ENCODE measurements around the gene CAPN10. TPM values are rescaled to one million over a fixed set of nuclear protein-coding genes. Genes with fewer than 3 reads are reported as not detected.
A peak's percentile ranks its signal among the peaks of the same experiment; 100 is the strongest.
"Not testable (repeated sequence)": the region's sequence is repeated elsewhere in the genome, so short reads cannot be mapped to it uniquely, and the experiment has no call there.

CAPN10 gene
- total RNA-seq, result 10 to 100 TPM; 50.4 to 73.9 TPM

- Mint-ChIP-seq H3K4me1 (ENCODE audit: low read depth in 2 of 2) (peaks cover 42 to 49% of the 10 kb centered on the region in 2 donors), H3K36me3 (no peaks in the 10 kb centered on the region), H3K27me3 (no peaks in the 10 kb centered on the region)
Measured at GRCh38 chr2:240586198-240586918, at the start of gene CAPN10. CAPN10 (plus strand) TSS chr2:240586734; CDS start chr2:240586912, 178 bp downstream.

DNA sequence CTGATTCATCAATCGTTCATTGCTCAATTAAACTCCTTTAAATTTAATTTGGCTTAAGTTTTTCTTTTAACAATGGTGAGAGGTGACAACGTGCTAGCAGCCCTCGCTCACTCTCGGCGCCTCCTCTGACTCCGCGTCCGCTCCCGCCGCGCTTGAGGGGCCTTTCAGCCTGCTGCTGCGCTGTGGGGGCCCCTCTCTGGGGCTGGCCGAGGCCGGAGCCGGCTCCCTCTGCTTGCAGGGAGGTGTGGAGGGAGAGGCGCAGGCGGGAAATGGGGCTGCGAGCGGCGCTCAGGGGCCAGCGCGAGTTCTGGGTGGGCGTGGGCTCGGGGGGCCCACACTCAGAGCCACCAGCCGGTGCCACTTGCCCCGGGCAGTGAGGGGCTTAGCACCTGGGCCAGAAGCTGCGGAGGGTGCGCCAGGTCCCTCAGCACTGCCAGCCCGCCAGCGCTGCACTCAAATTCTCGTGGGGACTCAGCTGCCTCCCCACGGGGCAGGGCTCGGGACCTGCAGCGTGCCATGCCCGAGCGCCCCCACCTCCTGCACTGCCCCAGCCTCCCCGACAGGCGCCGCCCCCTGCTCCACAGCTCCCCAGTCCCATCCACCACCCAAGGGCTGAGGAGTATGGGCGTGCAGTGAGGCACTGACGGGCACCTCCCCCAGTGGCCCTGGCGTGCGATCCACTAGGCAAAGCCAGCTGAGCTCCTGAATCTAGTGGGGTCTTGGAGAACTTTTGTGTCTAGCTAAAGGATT, 48.3 kb upstream of the CAPN10 start:
- Mint-ChIP-seq H3K36me3 (peaks cover 29% of the 10 kb centered on the region), H3K27me3 (no peaks in the 10 kb centered on the region), H3K9me3 (no peaks in the 10 kb centered on the region), H3K4me1 (ENCODE audit: low read depth in 2 of 2) (peaks cover 9 to 15% of the 10 kb centered on the region in 2 donors), H3K4me3 (no peak overlapping the region), H3K27ac (no peak overlapping the region)
- DNase-seq (ENCODE audit: low spot score) (no peak), ATAC-seq (no peak)

More at GRCh38 chr2:240586198-240586918, at the start of gene CAPN10:
- Mint-ChIP-seq H3K4me3 (peak within 1 kb of the TSS; percentile 96), H3K27ac (peak within 1 kb of the TSS; percentile 87 to 97), H3K9me3 (no peaks in the 10 kb centered on the region)
- DNase-seq (ENCODE audit: low spot score), result peak; percentile 99
- peak; percentile 94 to 96 for ATAC-seq

DNA sequence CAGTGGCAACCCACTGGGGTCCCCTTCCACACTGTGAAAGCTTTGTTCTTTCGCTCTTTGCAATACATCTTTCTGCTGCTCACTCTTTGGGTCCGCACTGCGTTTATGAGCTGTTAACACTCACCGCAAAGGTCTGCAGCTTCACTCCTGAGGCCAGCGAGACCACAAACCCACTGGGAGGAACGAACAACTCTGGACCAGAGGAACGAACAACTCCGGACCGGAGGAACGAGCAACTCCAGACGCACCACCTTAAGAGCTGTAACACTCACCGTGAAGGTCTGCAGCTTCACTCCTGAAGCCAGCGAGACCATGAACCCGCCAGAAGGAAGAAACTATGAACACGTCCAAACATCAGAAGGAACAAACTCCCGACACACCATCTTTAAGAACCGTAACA, 47.4 kb upstream of the CAPN10 start:
- not testable (repeated sequence) for ATAC-seq; H3K4me3 Mint-ChIP-seq; H3K27ac Mint-ChIP-seq; DNase-seq (ENCODE audit: low spot score); H3K27me3 Mint-ChIP-seq; H3K9me3 Mint-ChIP-seq
- H3K36me3 Mint-ChIP-seq, result peaks cover 25% of the 10 kb centered on the region
- H3K4me1 Mint-ChIP-seq (ENCODE audit: low read depth in 2 of 2), result peaks cover 9 to 15% of the 10 kb centered on the region in 2 donors

DNA sequence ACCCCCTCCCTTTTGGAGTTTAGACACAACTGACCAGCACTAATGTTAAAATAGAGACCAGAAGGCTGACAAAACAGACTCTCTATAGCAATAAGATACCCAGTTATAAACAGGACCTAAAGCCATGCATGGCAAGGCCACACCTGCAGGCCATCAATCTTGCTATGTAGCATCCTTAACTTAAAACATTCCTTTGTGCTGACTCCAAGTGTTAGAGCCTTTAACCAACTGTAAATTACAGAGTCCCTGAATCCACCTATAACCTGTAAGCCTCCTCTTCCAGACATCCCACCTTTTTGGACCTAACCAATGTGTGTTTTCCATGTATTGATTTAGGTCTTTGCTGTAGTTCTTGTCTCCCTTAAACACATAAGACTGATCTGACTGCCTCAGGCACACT, 46.6 kb upstream of the CAPN10 start:
- Mint-ChIP-seq H3K4me1 (ENCODE audit: low read depth in 2 of 2) (peaks cover 9 to 15% of the 10 kb centered on the region in 2 donors), H3K9me3 (no peaks in the 10 kb centered on the region), H3K4me3 (no peak overlapping the region), H3K27me3 (no peaks in the 10 kb centered on the region), H3K36me3 (peaks cover 23% of the 10 kb centered on the region), H3K27ac (peak overlapping the region in 1 of 2 donors; percentile 32)
- DNase-seq (ENCODE audit: low spot score) (no peak), ATAC-seq (no peak)

DNA sequence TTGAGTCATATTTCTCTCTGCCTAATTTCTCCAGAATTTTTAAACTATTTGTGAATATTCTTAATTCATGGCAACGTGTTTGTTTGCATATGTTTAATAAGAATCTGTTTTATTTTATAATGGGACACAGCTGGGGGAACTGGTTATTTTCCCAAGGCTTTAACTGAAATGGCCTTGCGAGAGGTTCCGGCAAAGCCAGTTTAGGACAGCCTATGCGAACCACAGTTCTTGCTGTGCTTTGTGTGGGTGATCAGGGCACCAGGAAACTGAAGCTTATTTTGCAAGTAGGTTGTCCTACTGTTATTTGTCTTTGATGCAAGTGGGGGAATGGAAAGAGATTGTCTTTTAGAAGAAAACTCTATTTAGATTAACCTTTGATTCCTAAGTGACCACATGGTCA, 35.2 kb upstream of the CAPN10 start:
- Mint-ChIP-seq H3K4me1 (ENCODE audit: low read depth in 2 of 2) (peaks cover 6% of the 10 kb centered on the region in 2 donors), H3K4me3 (no peak overlapping the region), H3K36me3 (peaks cover 17% of the 10 kb centered on the region), H3K27me3 (no peaks in the 10 kb centered on the region), H3K27ac (no peak overlapping the region), H3K9me3 (no peaks in the 10 kb centered on the region)
- DNase-seq (ENCODE audit: low spot score) (no peak), ATAC-seq (no peak)

DNA sequence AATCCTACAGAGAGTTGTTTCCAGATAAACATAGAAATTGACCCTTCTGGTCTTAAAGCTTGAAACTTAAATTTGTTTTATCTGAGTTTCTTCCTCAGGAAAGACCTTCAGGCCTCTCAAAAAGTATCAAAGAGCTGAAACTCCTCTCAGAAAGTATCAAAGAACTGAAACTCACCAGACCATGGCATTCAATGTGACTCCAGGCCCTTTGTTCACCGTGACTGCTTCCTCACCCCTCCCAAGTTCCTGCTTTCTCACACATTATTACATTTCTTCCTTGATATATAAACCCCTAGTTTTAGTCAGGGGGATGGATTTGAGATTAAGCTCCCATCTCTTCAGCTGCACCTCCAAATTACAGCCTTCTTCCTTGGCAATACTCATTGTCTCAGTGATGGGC, 34.7 kb upstream of the CAPN10 start:
- DNase-seq (ENCODE audit: low spot score) (no peak), ATAC-seq (no peak)
- H3K27ac Mint-ChIP-seq, result no peak overlapping the region
- H3K4me1 Mint-ChIP-seq (ENCODE audit: low read depth in 2 of 2), result peaks cover 11% of the 10 kb centered on the region in 2 donors
- peaks cover 17% of the 10 kb centered on the region for H3K36me3 Mint-ChIP-seq
- no peak overlapping the region for H3K4me3 Mint-ChIP-seq
- no peaks in the 10 kb centered on the region for H3K9me3 Mint-ChIP-seq
- no peaks in the 10 kb centered on the region for H3K27me3 Mint-ChIP-seq

DNA sequence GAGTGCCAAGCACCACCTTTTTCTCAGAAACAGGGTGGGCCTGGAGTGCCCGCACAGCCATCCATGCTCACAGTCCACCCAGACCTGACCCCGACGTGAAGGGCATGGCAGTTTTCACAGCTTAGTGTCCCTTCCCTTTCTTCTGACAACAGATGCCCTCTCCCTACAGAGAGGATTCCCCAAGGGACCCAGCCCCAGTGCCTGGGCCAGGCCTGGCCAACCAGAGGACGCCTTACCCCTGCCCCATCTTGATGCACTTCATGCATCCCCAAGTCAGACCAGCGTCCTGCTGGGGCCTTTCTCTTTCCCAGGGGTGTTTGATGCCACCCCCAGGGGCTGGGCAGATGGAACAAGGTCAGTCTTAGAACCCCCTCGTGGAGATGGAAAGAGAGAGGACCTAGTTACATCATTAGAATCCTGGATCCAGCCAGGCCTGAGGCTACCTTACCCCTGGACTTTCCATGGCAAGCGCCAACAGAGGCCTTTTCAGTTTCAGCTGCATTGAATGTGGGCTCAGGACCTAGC, 32.5 kb upstream of the CAPN10 start:
- Mint-ChIP-seq H3K27me3 (no peaks in the 10 kb centered on the region), H3K4me3 (no peak overlapping the region), H3K36me3 (peaks cover 17% of the 10 kb centered on the region), H3K9me3 (no peaks in the 10 kb centered on the region), H3K4me1 (ENCODE audit: low read depth in 2 of 2) (peaks cover 19 to 22% of the 10 kb centered on the region in 2 donors), H3K27ac (no peak overlapping the region)
- DNase-seq (ENCODE audit: low spot score), result no peak
- ATAC-seq, result no peak

DNA sequence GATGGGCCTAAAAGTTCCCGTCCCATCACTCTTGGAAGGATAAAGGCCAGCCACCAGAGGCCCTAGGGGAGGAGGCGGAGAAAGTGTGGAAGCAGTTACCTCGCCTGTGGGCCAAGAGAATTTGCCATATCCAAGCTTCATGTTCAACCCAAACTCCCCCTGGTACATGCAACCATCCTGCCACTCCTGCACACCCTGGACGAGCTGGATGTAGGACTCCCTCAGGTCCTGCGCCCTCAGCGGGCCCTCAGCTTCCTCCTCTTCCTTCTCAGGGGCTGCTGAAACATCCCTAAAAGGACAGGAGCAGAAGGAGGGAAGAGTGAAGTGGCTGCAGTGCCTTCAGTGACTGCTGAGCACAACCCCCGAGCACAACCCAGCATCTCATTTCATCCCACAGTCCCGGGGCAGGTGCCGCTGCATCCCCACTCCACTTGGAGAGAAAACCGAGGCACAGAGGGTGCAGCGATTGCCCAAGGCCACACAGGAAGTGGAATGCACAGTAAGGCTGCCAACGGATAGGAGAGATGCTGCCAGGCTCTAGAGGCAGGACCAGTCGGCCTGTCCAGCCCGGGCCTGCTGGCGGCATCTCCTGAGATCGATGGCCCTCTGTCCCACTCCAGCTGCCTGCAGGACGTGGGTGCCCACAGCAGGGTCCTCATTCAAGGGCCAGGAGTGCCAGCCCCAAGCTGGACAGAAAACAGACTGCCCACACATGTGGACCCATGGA, 31.6 kb upstream of the CAPN10 start:
- Mint-ChIP-seq H3K4me3 (no peak overlapping the region), H3K9me3 (no peaks in the 10 kb centered on the region), H3K4me1 (ENCODE audit: low read depth in 2 of 2) (peaks cover 25 to 31% of the 10 kb centered on the region in 2 donors), H3K27me3 (no peaks in the 10 kb centered on the region), H3K36me3 (peaks cover 17% of the 10 kb centered on the region), H3K27ac (no peak overlapping the region)
- no peak for ATAC-seq
- DNase-seq (ENCODE audit: low spot score), result no peak

- Mint-ChIP-seq H3K27me3 (no peaks in the 10 kb centered on the region), H3K36me3 (peaks cover 15% of the 10 kb centered on the region), H3K4me3 (no peak overlapping the region), H3K4me1 (ENCODE audit: low read depth in 2 of 2) (peaks cover 25 to 33% of the 10 kb centered on the region in 2 donors), H3K27ac (no peak overlapping the region), H3K9me3 (no peaks in the 10 kb centered on the region)
- ATAC-seq (no peak), DNase-seq (ENCODE audit: low spot score) (no peak)
Measured at GRCh38 chr2:240555541-240556250, 30.8 kb upstream of the CAPN10 start.

- H3K9me3 Mint-ChIP-seq, result no peaks in the 10 kb centered on the region
- peaks cover 6% of the 10 kb centered on the region for H3K36me3 Mint-ChIP-seq
- H3K4me3 Mint-ChIP-seq, result no peak overlapping the region
- H3K4me1 Mint-ChIP-seq (ENCODE audit: low read depth in 2 of 2), result peaks cover 29 to 39% of the 10 kb centered on the region in 2 donors
- DNase-seq (ENCODE audit: low spot score) (peak; percentile 65), ATAC-seq (no peak)
- H3K27me3 Mint-ChIP-seq, result no peaks in the 10 kb centered on the region
- H3K27ac Mint-ChIP-seq, result no peak overlapping the region
Measured at GRCh38 chr2:240556553-240557100, 29.9 kb upstream of the CAPN10 start.

DNA sequence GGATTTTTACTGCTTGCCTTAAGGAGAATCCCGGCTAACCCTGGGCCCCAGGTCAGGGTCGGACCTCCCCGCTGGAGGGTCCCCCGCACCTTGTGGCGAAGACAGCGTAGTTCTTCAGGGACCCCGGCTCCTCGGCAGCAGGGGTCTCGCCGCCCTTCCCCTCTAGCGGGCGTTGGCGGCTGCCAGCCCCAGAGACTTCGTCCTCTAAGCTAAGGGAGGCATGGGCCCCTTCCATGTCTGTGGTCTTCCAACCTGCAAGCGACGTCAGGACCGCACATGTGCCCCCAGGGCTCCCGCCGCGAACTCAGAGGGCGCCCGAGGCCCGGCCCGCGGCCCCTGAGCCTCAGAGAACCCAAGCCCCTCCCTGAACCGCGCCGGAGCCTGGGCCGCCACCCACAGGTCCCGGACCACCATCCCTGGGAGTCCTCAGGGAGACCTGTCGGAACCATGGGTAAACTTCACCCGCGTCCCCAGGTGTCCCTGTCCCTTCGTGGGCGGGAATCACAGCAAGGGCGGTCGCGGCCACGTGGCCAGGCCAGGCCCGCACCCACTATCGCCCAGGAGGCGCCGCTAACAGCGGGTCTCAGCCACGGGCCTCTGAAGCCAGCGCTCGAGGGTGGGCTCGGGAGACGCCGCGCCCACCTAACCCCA, 29.3 kb upstream of the CAPN10 start:
- Mint-ChIP-seq H3K36me3 (peaks cover under 1% of the 10 kb centered on the region), H3K4me3 (no peak overlapping the region), H3K4me1 (ENCODE audit: low read depth in 2 of 2) (peaks cover 29 to 45% of the 10 kb centered on the region in 2 donors), H3K27ac (no peak overlapping the region), H3K9me3 (no peaks in the 10 kb centered on the region), H3K27me3 (no peaks in the 10 kb centered on the region)
- DNase-seq (ENCODE audit: low spot score) (peak; percentile 61), ATAC-seq (no peak)

GRCh38 chr2:240557808-240558207, 28.7 kb upstream of the CAPN10 start, which contains the start of gene ANKMY1:
ANKMY1 (minus strand) TSS chr2:240557988; CDS start chr2:240557335, 653 bp downstream.
- Mint-ChIP-seq H3K27me3 (no peaks in the 10 kb centered on the region), H3K4me1 (ENCODE audit: low read depth in 2 of 2) (peaks cover 29 to 51% of the 10 kb centered on the region in 2 donors), H3K27ac (peak within 1 kb of the TSS in 1 of 2 donors; percentile 99), H3K4me3 (peak within 1 kb of the TSS; percentile 92), H3K9me3 (no peaks in the 10 kb centered on the region), H3K36me3 (no peaks in the 10 kb centered on the region)
- ATAC-seq, result peak in 1 of 2 donors; percentile 26
- peak; percentile 83 for DNase-seq (ENCODE audit: low spot score)

Measured in natural killer cell treated with Interleukin-12 subunit alpha and Interleukin-12 subunit beta and Interleukin-15 and Interleukin-18, amount 100 ng/mL, for 72 hours (primary cell).